Esophagus squamous epithelium (tissue), 5 donors: ENCODE results near the gene TREML4. TPM values are rescaled to one million over a fixed set of nuclear protein-coding genes. Genes with fewer than 3 reads are reported as not detected.

Source experiments
- DNase-seq: peaks from one replicate; lab custom pipeline; 2025; lab: John Stamatoyannopoulos, UW
- H3K27ac ChIP-seq, 4 donors: fragments of 200-600 bp; sonication (generic); one replicate each; pipeline ENCODE4 v1.5.1; 2016 to 2019; ENCODE audit warnings: mild to moderate bottlenecking in 1 of 4
- H3K27me3 ChIP-seq, 4 donors: fragments of 200-600 bp; sonication (generic); 1 replicate in 3 of 4; 2 replicates in 1 of 4; pipeline versions ENCODE4 v1.5.1 to v1.6.0; 2017 to 2021; ENCODE audit warnings: antibody characterized with exemption in 1 of 4
- H3K36me3 ChIP-seq, 3 donors: fragments of 200-600 bp; sonication (generic); one replicate each; pipeline ENCODE4 v1.5.1; 2016 to 2019
- H3K4me1 ChIP-seq, 3 donors: fragments of 200-600 bp; sonication (generic); one replicate each; pipeline ENCODE4 v1.5.1; 2017 to 2019
- H3K4me3 ChIP-seq, 4 donors: fragments of 200-600 bp; sonication (generic); 1 replicate in 3 of 4; 2 replicates in 1 of 4; pipeline ENCODE4 v1.5.1; 2016 to 2019; ENCODE audit warnings: mild to moderate bottlenecking in 2 of 4, moderate library complexity in 1 of 4
- H3K9me3 ChIP-seq, 3 donors: fragments of 200-600 bp; sonication (generic); one replicate each; pipeline ENCODE4 v1.5.1; 2016 to 2019
- CTCF ChIP-seq, 6 experiments: fragments of 450-650 bp in 4 of 6; fragments of 200-600 bp in 2 of 6; sonication (generic) in 2 of 6; IDR thresholded peaks; one replicate each; pipeline ENCODE4 v1.5.1; 2016 to 2019; ENCODE audit warnings: antibody characterized with exemption in 6 of 6, mild to moderate bottlenecking in 4 of 6, moderate library complexity in 4 of 6
- POLR2A ChIP-seq, 4 donors: fragments of 450-650 bp; IDR thresholded peaks; one replicate each; pipeline ENCODE4 v1.6.1; 2017; ENCODE audit warnings: antibody characterized with exemption in 4 of 4, mild to moderate bottlenecking in 4 of 4, moderate library complexity in 3 of 4
- WGBS, 2 donors: methylation state at CpG; one replicate each; pipeline ENCODE4 v1.1.5; 2018; 5-methylcytosine and 5-hydroxymethylcytosine counted together
- intact Hi-C: fragments of 100-400 bp; cut with DNase I; formaldehyde crosslinking; loops from one replicate; pipeline ENCODE4 v1.15.0; 2022
- small RNA-seq, 4 donors: library from RNA; depleted of rRNA; stranded (forward); fragments of <200 nt; gene quantifications; one replicate each; pipeline ENCODE3, GENCODE V24; 2016
- total RNA-seq, 4 donors: library from RNA; depleted of rRNA; stranded (reverse); fragments of >200 nt; gene quantifications; one replicate each; pipeline ENCODE4 v1.1.0, GENCODE V29; 2016
- donor health status: DM: yes; HTN: yes; CAD: no.

The TREML4 gene
- total RNA-seq, 4 donors from 2014 or later = not detected

- DNase-seq = no peak
- Histone ChIP-seq H3K27ac (no peak overlapping the region), H3K4me3 (no peak overlapping the region), H3K27me3 (peaks cover 0 to 44% (median 0%) of the 10 kb centered on the region in 4 donors), H3K9me3 (no peaks in the 10 kb centered on the region), H3K4me1 (peaks cover 0 to 4% (median 0%) of the 10 kb centered on the region in 3 donors), H3K36me3 (no peaks in the 10 kb centered on the region)
- intact Hi-C loops = no loop called here
- 36 to 42% methylated on average over 6 of the region's 6 CpGs for WGBS, 2 donors
- no peak for TF ChIP-seq CTCF (IDR thresholded peaks at IDR 0.05)
- no peak for TF ChIP-seq POLR2A (IDR thresholded peaks at IDR 0.05)
Measured at GRCh38 chr6:41288030-41288753, 60.0 kb downstream of the TREML4 start.

Small RNA genes within 50 kb of the gene (small RNA-seq; reads per million reads assigned to genes)
- gene AL391903.2 (0 reads per million in 4 donors), gene AL391903.3 (0 reads per million in 4 donors), gene RNA5SP207 (0.57 to 4.5 (median 2.1) reads per million in 4 donors)

Other genes starting within 250 kb of the TREML4 start
- gene UNC5CL, start 189.1 kb upstream of the TREML4 start, total RNA-seq = 1 to 10 TPM in 2 of 4 donors, under 1 TPM in 2; 0.42 to 1.2 (median 0.81) TPM
- not detected for gene TSPO2, start 185.9 kb upstream of the TREML4 start, total RNA-seq
- 1 to 10 TPM in 1 of 4 donors, not detected in 3; 2.2 TPM for gene APOBEC2, start 175.1 kb upstream of the TREML4 start, total RNA-seq
- gene OARD1, start 156.0 kb upstream of the TREML4 start, total RNA-seq = 10 to 100 TPM in 3 of 4 donors, 1 to 10 TPM in 1; 8.6 to 30.0 (median 16.1) TPM
- gene NFYA, start 155.4 kb upstream of the TREML4 start, total RNA-seq = 10 to 100 TPM in 3 of 4 donors, 1 to 10 TPM in 1; 9.0 to 16.4 (median 14.0) TPM
- gene TREML1, start 74.0 kb upstream of the TREML4 start, total RNA-seq = not detected
- 1 to 10 TPM in 1 of 4 donors, under 1 TPM in 2, not detected in 1; 0.70 to 7.3 (median 0.95) TPM for gene TREM2, start 65.2 kb upstream of the TREML4 start, total RNA-seq
- under 1 TPM in 1 of 4 donors, not detected in 3; 0.26 TPM for gene TREML2, start 27.2 kb upstream of the TREML4 start, total RNA-seq
- gene TREM1, start 58.3 kb downstream of the TREML4 start, total RNA-seq = 1 to 10 TPM in 2 of 4 donors, under 1 TPM in 2; 0.59 to 2.3 (median 1.0) TPM
- under 1 TPM in 1 of 4 donors, not detected in 3; 0.26 TPM for gene NCR2, start 107.3 kb downstream of the TREML4 start, total RNA-seq